ENCODE data around the gene MAS1L.

Gene MAS1L

GRCh38 chr6:29506446-29507067 lies 18.8 kb upstream of the MAS1L start:
- H4K20me1 ChIP-seq (ENCODE audit: low read depth, low read length) = no peaks in the 10 kb centered on the region
- H3K36me3 ChIP-seq (ENCODE audit: low read length) = no peaks in the 10 kb centered on the region
- no peaks in the 10 kb centered on the region for H3K27me3 ChIP-seq (ENCODE audit: low read length)
- H3K9me3 ChIP-seq (ENCODE audit: insufficient read depth, low read length) = no peaks in the 10 kb centered on the region
- H3K9me2 ChIP-seq (replicated peaks; ENCODE audit: insufficient read depth, low read length) = no peaks in the 10 kb centered on the region
- no peak overlapping the region for H3K9ac ChIP-seq (ENCODE audit: low read length)
- TF ChIP-seq CTCF (IDR thresholded peaks at IDR 0.05; ENCODE audit: insufficient read depth, low read length, poor library complexity, severe bottlenecking) (no peak), EZH2phosphoT487 (conservative IDR thresholded peaks at IDR 0.05; ENCODE audit: low read length) (no peak)
- H3K4me2 ChIP-seq (ENCODE audit: low read depth, low read length, poor library complexity, severe bottlenecking) = no peak overlapping the region
- H2AFZ ChIP-seq (ENCODE audit: low read depth, low read length, severe bottlenecking) = no peak overlapping the region
- H3F3A ChIP-seq (ENCODE audit: insufficient read depth) = no peaks in the 10 kb centered on the region
- no peak overlapping the region for H3K4me3 ChIP-seq (ENCODE audit: insufficient read depth, low read length, poor library complexity, severe bottlenecking)
- no peaks in the 10 kb centered on the region for H3K79me2 ChIP-seq (ENCODE audit: insufficient read depth, low read length)
- H3K27ac ChIP-seq (ENCODE audit: low read depth, low read length) = no peak overlapping the region

GRCh38 chr6:29505808-29506207 lies 18.1 kb upstream of the MAS1L start:
- H3K27me3 ChIP-seq (ENCODE audit: low read length) = no peaks in the 10 kb centered on the region
- no peak overlapping the region for H3K4me2 ChIP-seq (ENCODE audit: low read depth, low read length, poor library complexity, severe bottlenecking)
- no peak overlapping the region for H3K4me3 ChIP-seq (ENCODE audit: insufficient read depth, low read length, poor library complexity, severe bottlenecking)
- H3K36me3 ChIP-seq (ENCODE audit: low read length) = no peaks in the 10 kb centered on the region
- no peaks in the 10 kb centered on the region for H3K79me2 ChIP-seq (ENCODE audit: insufficient read depth, low read length)
- H3K9ac ChIP-seq (ENCODE audit: low read length) = no peak overlapping the region
- H2AFZ ChIP-seq (ENCODE audit: low read depth, low read length, severe bottlenecking) = no peak overlapping the region
- no peaks in the 10 kb centered on the region for H3K9me3 ChIP-seq (ENCODE audit: insufficient read depth, low read length)
- TF ChIP-seq CTCF (IDR thresholded peaks at IDR 0.05; ENCODE audit: insufficient read depth, low read length, poor library complexity, severe bottlenecking) (no peak), EZH2phosphoT487 (conservative IDR thresholded peaks at IDR 0.05; ENCODE audit: low read length) (no peak)
- H3K9me2 ChIP-seq (replicated peaks; ENCODE audit: insufficient read depth, low read length) = no peaks in the 10 kb centered on the region
- no peak overlapping the region for H3K27ac ChIP-seq (ENCODE audit: low read depth, low read length)
- H4K20me1 ChIP-seq (ENCODE audit: low read depth, low read length) = no peaks in the 10 kb centered on the region
- H3F3A ChIP-seq (ENCODE audit: insufficient read depth) = no peaks in the 10 kb centered on the region

- Histone ChIP-seq H3K9ac (ENCODE audit: low read length) (no peak overlapping the region), H3K27me3 (ENCODE audit: low read length) (no peaks in the 10 kb centered on the region), H2AFZ (ENCODE audit: low read depth, low read length, severe bottlenecking) (no peak overlapping the region), H3K4me3 (ENCODE audit: insufficient read depth, low read length, poor library complexity, severe bottlenecking) (no peak overlapping the region), H3K79me2 (ENCODE audit: insufficient read depth, low read length) (no peaks in the 10 kb centered on the region), H3K27ac (ENCODE audit: low read depth, low read length) (no peak overlapping the region), H3F3A (ENCODE audit: insufficient read depth) (no peaks in the 10 kb centered on the region), H3K9me2 (replicated peaks; ENCODE audit: insufficient read depth, low read length) (no peaks in the 10 kb centered on the region), H3K9me3 (ENCODE audit: insufficient read depth, low read length) (no peaks in the 10 kb centered on the region), H3K36me3 (ENCODE audit: low read length) (no peaks in the 10 kb centered on the region), H4K20me1 (ENCODE audit: low read depth, low read length) (no peaks in the 10 kb centered on the region), H3K4me2 (ENCODE audit: low read depth, low read length, poor library complexity, severe bottlenecking) (no peak overlapping the region)
- no peak for TF ChIP-seq CTCF (IDR thresholded peaks at IDR 0.05; ENCODE audit: insufficient read depth, low read length, poor library complexity, severe bottlenecking)
- no peak for TF ChIP-seq EZH2phosphoT487 (conservative IDR thresholded peaks at IDR 0.05; ENCODE audit: low read length)
These were observed 17.2 kb upstream of the MAS1L start for GRCh38 chr6:29504961-29505360.
